Endodermal cell (in vitro differentiated cells): ENCODE results near the gene SRGAP1. TPM values are rescaled to one million over a fixed set of nuclear protein-coding genes. Genes with fewer than 3 reads are reported as not detected.
"Not testable (repeated sequence)": the region's sequence is repeated elsewhere in the genome, so short reads cannot be mapped to it uniquely, and the experiment has no call there.

ENCODE experiments used
- DNase-seq: peaks from one replicate; pipeline ENCODE4 v3.0.0-alpha.2; 2017
- H3K27ac ChIP-seq: 2 replicates; pipeline ENCODE4 v1.5.1; 2013; ENCODE audit warnings: mild to moderate bottlenecking, low read depth, low read length, moderate library complexity
- H3K27me3 ChIP-seq: 2 replicates; pipeline ENCODE4 v1.6.1; 2013; ENCODE audit warnings: mild to moderate bottlenecking, low read length, moderate library complexity; ENCODE audit not compliant: insufficient read depth, control insufficient read depth, poor library complexity, severe bottlenecking
- H3K36me3 ChIP-seq: 2 replicates; pipeline ENCODE4 v1.7.0; 2013; ENCODE audit warnings: mild to moderate bottlenecking, low read length, moderate library complexity; ENCODE audit not compliant: control insufficient read depth, insufficient read depth
- H3K4me1 ChIP-seq: one replicate; pipeline ENCODE4 v1.7.0; 2013; ENCODE audit warnings: low read length; ENCODE audit not compliant: control insufficient read depth, insufficient read depth
- H3K4me3 ChIP-seq: 2 replicates; pipeline ENCODE4 v1.5.1; 2013; ENCODE audit warnings: mild to moderate bottlenecking, low read length, moderate library complexity
- H3K9ac ChIP-seq: 2 replicates; pipeline ENCODE4 v1.6.1; 2013; ENCODE audit warnings: mild to moderate bottlenecking, low read length, moderate library complexity; ENCODE audit not compliant: poor library complexity, severe bottlenecking; ENCODE audit errors: extremely low read depth
- H3K9me3 ChIP-seq: 2 replicates; pipeline ENCODE4 v1.6.1; 2013; ENCODE audit warnings: mild to moderate bottlenecking, low read length, moderate library complexity; ENCODE audit not compliant: control insufficient read depth
- H3K27ac Mint-ChIP-seq: 2 replicates; pipeline ENCODE4 v1.8.0; 2020; ENCODE audit warnings: mixed read lengths
- H3K27me3 Mint-ChIP-seq: 2 replicates; pipeline ENCODE4 v1.8.0; 2021; ENCODE audit warnings: mild to moderate bottlenecking, mixed read lengths; ENCODE audit not compliant: insufficient read depth
- H3K36me3 Mint-ChIP-seq: 2 replicates; pipeline ENCODE4 v1.8.0; 2020; ENCODE audit warnings: low read depth, mixed read lengths
- H3K4me1 Mint-ChIP-seq: 2 replicates; pipeline ENCODE4 v1.8.0; 2020; ENCODE audit warnings: mixed read lengths
- H3K4me3 Mint-ChIP-seq: 2 replicates; pipeline ENCODE4 v1.8.0; 2020; ENCODE audit warnings: mild to moderate bottlenecking, moderate library complexity, mixed read lengths
- H3K9me3 Mint-ChIP-seq: 2 replicates; pipeline ENCODE4 v1.8.0; 2020; ENCODE audit warnings: mild to moderate bottlenecking, mixed read lengths
- WGBS, 2 experiments: methylation state at CpG; one replicate each; pipeline versions ENCODE4 v1.1.5 to v1.1.7; 2013; ENCODE audit warnings: missing lambda C conversion rate in 2 of 2, mixed read lengths in 1 of 2; ENCODE audit not compliant: insufficient coverage in 1 of 2, insufficient read length in 1 of 2; 5-methylcytosine and 5-hydroxymethylcytosine counted together
- total RNA-seq, 2 donors: library from RNA; stranded (reverse); fragmentation: NEBNext Ultra II Directional in 1 of 2; extraction: Animal tissue kit (Norgen Biotek cat#: 25700) in 1 of 2; gene quantifications; 2 replicates in 1 of 2; 3 replicates in 1 of 2; pipeline ENCODE4 v1.2.1, GENCODE V29; 2021
- TF ChIP-seq, protein P1 (sequence below): fragments of 200-600 bp; sonication (generic); conservative IDR thresholded peaks from 2 replicates; pipeline ENCODE4 v1.5.0; 2021; ENCODE audit warnings: antibody characterized with exemption, mild to moderate bottlenecking

The SRGAP1 gene
- total RNA-seq, 2 donors from 2014 or later = 10.6 to 13.4 TPM

DNA sequence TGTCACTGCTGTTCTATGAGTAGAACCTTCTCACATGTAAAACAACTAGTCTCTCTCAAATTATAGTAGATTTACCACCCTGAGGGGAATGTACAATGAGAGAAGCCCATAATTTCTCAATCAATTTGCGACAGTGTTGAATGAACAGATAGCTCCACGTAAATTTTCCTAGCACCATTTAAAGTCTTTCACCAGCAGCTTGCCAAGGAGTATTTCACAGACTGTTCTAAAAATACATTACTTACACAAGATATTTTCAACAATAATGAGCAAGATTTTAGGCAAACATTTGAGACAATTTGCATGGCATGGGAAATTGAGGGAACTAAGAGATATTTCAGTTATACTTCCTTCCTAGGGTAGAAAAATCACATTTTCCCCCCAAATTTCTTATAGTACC is 226.0 kb downstream of the SRGAP1 start:
- H3K4me3 Mint-ChIP-seq = no peak overlapping the region
- H3K4me1 Mint-ChIP-seq = no peaks in the 10 kb centered on the region
- no peaks in the 10 kb centered on the region for H3K27me3 ChIP-seq
- 93 to 100% methylated on average over 1 to 2 of the region's 2 CpGs for WGBS, 2 experiments
- no peaks in the 10 kb centered on the region for H3K27me3 Mint-ChIP-seq
- no peak overlapping the region for H3K9ac ChIP-seq
- no peaks in the 10 kb centered on the region for H3K4me1 ChIP-seq
- TF ChIP-seq, protein P1, sequence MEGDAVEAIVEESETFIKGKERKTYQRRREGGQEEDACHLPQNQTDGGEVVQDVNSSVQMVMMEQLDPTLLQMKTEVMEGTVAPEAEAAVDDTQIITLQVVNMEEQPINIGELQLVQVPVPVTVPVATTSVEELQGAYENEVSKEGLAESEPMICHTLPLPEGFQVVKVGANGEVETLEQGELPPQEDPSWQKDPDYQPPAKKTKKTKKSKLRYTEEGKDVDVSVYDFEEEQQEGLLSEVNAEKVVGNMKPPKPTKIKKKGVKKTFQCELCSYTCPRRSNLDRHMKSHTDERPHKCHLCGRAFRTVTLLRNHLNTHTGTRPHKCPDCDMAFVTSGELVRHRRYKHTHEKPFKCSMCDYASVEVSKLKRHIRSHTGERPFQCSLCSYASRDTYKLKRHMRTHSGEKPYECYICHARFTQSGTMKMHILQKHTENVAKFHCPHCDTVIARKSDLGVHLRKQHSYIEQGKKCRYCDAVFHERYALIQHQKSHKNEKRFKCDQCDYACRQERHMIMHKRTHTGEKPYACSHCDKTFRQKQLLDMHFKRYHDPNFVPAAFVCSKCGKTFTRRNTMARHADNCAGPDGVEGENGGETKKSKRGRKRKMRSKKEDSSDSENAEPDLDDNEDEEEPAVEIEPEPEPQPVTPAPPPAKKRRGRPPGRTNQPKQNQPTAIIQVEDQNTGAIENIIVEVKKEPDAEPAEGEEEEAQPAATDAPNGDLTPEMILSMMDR = no peak
- H3K27ac Mint-ChIP-seq = no peak overlapping the region
- no peak overlapping the region for H3K4me3 ChIP-seq
- H3K36me3 ChIP-seq = peaks cover 14% of the 10 kb centered on the region
- peaks cover 27% of the 10 kb centered on the region for H3K36me3 Mint-ChIP-seq
- H3K27ac ChIP-seq = no peak overlapping the region
- H3K9me3 Mint-ChIP-seq = peaks cover 18% of the 10 kb centered on the region
- DNase-seq = no peak
- H3K9me3 ChIP-seq = peaks cover 22% of the 10 kb centered on the region

DNA sequence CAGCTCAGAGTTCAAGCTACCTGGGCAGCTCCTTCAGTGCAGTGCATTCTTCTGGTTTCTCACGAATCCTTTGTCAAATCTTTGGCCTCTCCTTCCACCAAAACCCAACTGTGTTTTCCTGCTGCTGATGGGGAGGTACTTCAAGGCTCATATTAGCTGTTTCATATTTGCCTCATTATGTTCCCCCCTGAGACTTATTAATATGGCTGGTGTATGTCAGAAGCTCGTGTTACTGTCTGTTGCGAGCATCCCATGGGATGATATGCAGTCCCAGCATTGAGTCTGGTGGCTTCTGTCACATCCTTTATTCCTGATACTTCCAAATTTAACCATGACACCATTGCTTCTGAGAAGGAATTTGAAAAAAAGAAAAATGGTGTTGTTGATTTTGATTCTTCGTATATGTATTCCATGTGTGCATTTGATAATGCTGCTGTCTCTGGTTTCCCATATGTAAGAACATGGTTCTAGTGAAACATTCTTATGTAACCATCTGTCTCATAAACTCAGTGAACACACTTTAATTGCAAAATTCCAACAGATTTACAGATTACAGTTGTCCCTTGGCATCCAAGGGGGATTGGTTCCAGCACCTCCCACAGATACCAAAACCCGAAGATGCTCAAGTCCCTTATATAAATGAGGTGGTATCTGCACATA is 228.5 kb downstream of the SRGAP1 start:
- Mint-ChIP-seq H3K4me1 (no peaks in the 10 kb centered on the region), H3K9me3 (peaks cover 28% of the 10 kb centered on the region)

DNA sequence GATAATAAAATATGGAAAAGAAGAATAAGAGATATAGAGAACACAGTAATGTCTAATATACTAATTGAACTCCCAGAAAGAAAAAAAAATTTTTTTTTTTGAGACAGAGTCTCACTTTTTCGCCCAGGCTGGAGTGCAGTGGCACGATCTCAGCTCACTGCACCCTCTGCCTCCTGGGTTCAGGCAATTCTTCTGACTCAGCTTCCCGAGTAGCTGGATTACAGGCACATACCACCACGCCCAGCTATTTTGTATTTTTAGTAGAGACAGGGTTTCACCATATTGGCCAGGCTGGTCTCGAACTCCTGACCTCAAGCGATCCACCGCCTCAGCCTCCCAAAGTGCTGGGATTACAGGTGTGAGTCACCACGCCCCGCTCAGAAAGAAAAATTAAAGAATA is 232.1 kb downstream of the SRGAP1 start:
- H3K27ac ChIP-seq, H3K36me3 ChIP-seq, H3K4me3 Mint-ChIP-seq, H3K27me3 Mint-ChIP-seq, H3K9ac ChIP-seq, H3K27ac Mint-ChIP-seq, DNase-seq, H3K4me1 ChIP-seq, H3K4me1 Mint-ChIP-seq, H3K27me3 ChIP-seq: not testable (repeated sequence)
- H3K4me3 ChIP-seq = peak overlapping the region; percentile 50
- H3K9me3 Mint-ChIP-seq = peaks cover 28% of the 10 kb centered on the region
- H3K36me3 Mint-ChIP-seq = peaks cover 53% of the 10 kb centered on the region
- 94 to 98% methylated on average over 5 to 9 of the region's 9 CpGs for WGBS, 2 experiments
- peaks cover 38% of the 10 kb centered on the region for H3K9me3 ChIP-seq

More for the DNA sequence above, 228.5 kb downstream of the SRGAP1 start:
- Histone ChIP-seq H3K27me3 (no peaks in the 10 kb centered on the region), H3K4me1 (no peaks in the 10 kb centered on the region), H3K4me3 (no peak overlapping the region), H3K27ac (no peak overlapping the region), H3K9ac (no peak overlapping the region), H3K36me3 (peaks cover 8% of the 10 kb centered on the region), H3K9me3 (peaks cover 38% of the 10 kb centered on the region)
- no peak for DNase-seq
- no peak overlapping the region for H3K4me3 Mint-ChIP-seq
- H3K27ac Mint-ChIP-seq = no peak overlapping the region
- 94% methylated on average over 5 of the region's 5 CpGs; no CpG with 5 or more reads in 1 of the 2 experiments for WGBS, 2 experiments
- TF ChIP-seq, protein P1 = no peak
- peaks cover 42% of the 10 kb centered on the region for H3K36me3 Mint-ChIP-seq
- no peaks in the 10 kb centered on the region for H3K27me3 Mint-ChIP-seq

DNA sequence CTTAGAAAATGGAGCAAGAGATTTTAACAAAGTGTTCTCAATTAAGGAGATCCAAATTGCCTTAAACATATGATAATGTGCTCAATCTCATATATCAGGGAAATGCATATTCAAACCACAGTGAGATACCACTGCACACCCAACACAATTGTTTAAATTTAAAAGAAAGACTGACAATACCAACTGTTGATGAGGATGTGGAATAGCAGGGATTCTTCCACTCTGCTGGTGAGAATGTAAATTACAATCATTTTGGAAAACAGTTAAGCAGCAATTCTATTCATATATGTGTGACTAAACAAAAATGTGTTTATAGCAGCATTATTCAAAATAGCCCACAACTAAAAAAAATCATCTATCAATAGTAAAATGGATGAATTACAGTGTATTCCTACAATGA is 233.4 kb downstream of the SRGAP1 start:
- TF ChIP-seq, protein P1 = peak; percentile 68
- Histone ChIP-seq H3K9me3 (peaks cover 38% of the 10 kb centered on the region), H3K4me3 (no peak overlapping the region), H3K9ac (no peak overlapping the region), H3K27ac (no peak overlapping the region), H3K27me3 (no peaks in the 10 kb centered on the region), H3K36me3 (peaks cover 5% of the 10 kb centered on the region), H3K4me1 (no peaks in the 10 kb centered on the region)
- Mint-ChIP-seq H3K4me3 (no peak overlapping the region), H3K27ac (no peak overlapping the region), H3K9me3 (peaks cover 28% of the 10 kb centered on the region), H3K27me3 (no peaks in the 10 kb centered on the region), H3K4me1 (peaks cover 7% of the 10 kb centered on the region), H3K36me3 (peaks cover 46% of the 10 kb centered on the region)
- DNase-seq = no peak
